ENCODE data around the gene JOSD1. TPM values are rescaled to one million over a fixed set of nuclear protein-coding genes. Genes with fewer than 3 reads are reported as not detected.
"Not testable (repeated sequence)": the region's sequence is repeated elsewhere in the genome, so short reads cannot be mapped to it uniquely, and the experiment has no call there.

The JOSD1 gene
- total RNA-seq, 4 donors from 2014 or later = 47.5 to 67.0 (median 64.6) TPM

DNA sequence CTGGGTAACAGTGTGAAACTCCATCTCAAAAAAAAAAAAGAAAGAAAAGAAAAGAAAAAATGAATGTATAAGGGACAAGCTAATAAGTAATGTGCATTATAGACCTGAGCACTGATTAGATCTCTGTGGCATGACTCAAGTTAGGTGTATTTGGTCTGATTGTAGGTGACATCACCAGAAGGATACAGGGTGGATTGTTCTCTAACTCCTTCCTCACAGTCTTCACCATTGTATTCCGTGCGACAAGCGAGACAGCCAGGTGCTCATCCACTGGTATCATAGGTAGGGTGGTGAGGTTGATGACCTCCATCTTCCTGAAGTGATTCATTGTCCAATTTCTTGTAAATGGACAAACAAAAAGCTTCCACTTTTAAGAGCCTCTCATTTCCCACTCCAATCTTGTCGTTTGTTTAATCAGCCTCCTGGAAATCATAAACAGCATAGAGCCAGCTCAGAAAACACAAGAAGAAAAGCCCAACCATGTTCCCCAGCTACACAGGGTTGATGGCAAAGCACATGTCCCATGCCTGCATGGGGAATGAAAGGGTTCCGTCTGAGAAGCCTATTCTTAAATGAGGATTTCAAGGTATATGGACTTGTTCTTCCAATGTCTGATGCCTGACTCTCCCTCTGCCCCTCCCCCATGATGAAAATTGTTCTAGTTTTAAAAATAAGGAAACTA is 50.8 kb downstream of the JOSD1 start:
- Histone ChIP-seq H3K4me1 (no peaks in the 10 kb centered on the region), H3K27ac (no peak overlapping the region), H3K36me3 (no peaks in the 10 kb centered on the region), H3K4me3 (no peak overlapping the region), H3K27me3 (no peaks in the 10 kb centered on the region), H3K9me3 (no peaks in the 10 kb centered on the region)
- no peak for ATAC-seq
- TF ChIP-seq, protein P1, sequence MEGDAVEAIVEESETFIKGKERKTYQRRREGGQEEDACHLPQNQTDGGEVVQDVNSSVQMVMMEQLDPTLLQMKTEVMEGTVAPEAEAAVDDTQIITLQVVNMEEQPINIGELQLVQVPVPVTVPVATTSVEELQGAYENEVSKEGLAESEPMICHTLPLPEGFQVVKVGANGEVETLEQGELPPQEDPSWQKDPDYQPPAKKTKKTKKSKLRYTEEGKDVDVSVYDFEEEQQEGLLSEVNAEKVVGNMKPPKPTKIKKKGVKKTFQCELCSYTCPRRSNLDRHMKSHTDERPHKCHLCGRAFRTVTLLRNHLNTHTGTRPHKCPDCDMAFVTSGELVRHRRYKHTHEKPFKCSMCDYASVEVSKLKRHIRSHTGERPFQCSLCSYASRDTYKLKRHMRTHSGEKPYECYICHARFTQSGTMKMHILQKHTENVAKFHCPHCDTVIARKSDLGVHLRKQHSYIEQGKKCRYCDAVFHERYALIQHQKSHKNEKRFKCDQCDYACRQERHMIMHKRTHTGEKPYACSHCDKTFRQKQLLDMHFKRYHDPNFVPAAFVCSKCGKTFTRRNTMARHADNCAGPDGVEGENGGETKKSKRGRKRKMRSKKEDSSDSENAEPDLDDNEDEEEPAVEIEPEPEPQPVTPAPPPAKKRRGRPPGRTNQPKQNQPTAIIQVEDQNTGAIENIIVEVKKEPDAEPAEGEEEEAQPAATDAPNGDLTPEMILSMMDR (IDR thresholded peaks at IDR 0.05) = no peak
- TF ChIP-seq POLR2A (IDR thresholded peaks at IDR 0.05) = no peak
- no peak for TF ChIP-seq POLR2AphosphoS5 (IDR thresholded peaks at IDR 0.05)
- TF ChIP-seq EP300 (IDR thresholded peaks at IDR 0.05) = no peak
- WGBS, 2 donors (ENCODE audit: low coverage in 1 of 2) = 71 to 83% methylated on average over 5 of the region's 5 CpGs

DNA sequence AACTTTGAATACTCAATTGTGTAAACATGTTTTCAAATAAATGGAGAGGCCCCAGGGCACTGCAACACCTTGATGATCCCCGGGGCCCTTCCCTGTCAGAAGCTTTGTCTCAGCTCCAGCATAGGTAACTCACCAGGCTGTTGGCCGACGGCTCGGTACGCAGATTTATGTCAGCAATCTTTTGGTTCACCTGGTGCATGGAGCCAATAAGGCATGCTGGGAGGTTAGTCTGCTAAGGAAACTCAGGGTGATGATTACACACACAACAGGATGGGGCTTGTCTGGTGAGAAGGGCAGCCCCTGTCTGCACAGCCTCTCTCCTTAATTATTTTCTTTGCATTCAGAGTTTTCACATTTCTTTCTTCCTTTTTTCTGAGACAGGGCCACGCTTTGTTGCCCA is 55.3 kb downstream of the JOSD1 start:
- ATAC-seq = no peak
- 92 to 100% methylated on average over 1 to 6 of the region's 6 CpGs for WGBS, 2 donors (ENCODE audit: low coverage in 1 of 2)

DNA sequence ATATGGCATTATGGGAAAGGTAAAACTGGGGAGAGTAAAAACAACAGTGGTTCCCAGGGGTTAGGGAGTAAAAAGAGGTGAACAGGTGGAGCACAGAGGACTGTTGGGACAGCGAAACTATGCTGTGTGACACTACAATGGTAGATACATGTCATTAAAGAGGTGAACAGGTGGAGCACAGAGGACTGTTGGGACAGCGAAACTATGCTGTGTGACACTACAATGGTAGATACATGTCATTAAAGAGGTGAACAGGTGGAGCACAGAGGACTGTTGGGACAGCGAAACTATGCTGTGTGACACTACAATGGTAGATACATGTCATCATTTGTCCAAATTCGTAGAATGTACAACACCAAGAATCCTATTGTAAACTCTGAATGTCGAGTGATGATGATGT is 56.5 kb downstream of the JOSD1 start:
- not testable (repeated sequence) for H3K4me3 ChIP-seq, H3K9me3 ChIP-seq, H3K27me3 ChIP-seq, H3K4me1 ChIP-seq, H3K27ac ChIP-seq, H3K36me3 ChIP-seq
- WGBS, 2 donors (ENCODE audit: low coverage in 1 of 2) = 91 to 93% methylated on average over 5 of the region's 5 CpGs
- peak; percentile 87 for ATAC-seq

More for the DNA sequence above, 55.3 kb downstream of the JOSD1 start:
- TF ChIP-seq POLR2A (IDR thresholded peaks at IDR 0.05) = no peak
- TF ChIP-seq EP300 (IDR thresholded peaks at IDR 0.05) = no peak
- TF ChIP-seq POLR2AphosphoS5 (IDR thresholded peaks at IDR 0.05) = no peak
- TF ChIP-seq, protein P1 (IDR thresholded peaks at IDR 0.05) = no peak
- no peaks in the 10 kb centered on the region for H3K4me1 ChIP-seq
- no peak overlapping the region for H3K4me3 ChIP-seq
- no peaks in the 10 kb centered on the region for H3K9me3 ChIP-seq
- no peak overlapping the region for H3K27ac ChIP-seq
- H3K36me3 ChIP-seq = no peaks in the 10 kb centered on the region
- no peaks in the 10 kb centered on the region for H3K27me3 ChIP-seq

DNA sequence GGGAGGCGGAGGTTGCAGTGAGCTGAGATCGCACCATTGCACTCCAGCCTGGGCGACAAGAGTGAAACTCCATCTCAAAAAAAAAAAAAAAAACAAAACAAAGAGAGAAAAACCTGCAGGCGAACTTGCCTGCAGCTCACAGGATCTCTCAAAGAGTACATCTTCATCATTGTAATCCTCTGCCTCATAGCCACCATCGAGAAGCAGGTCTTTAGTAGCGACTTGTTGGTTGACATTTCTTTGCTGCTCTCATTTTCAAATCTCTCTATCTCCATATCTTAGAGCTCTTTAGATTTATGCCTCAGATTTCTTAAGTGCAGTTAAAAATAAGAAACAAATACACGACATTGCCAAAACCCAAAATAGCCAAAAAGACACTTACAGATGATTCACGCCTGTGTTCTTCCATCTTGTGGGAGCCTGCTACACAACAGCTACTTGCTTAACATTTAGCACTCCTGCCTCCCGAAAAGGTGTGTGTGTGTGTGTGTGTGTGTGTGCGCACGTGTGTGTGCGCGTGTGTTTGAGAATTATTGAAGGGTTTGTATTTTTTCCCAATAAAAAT is 59.2 kb downstream of the JOSD1 start:
- no peaks in the 10 kb centered on the region for H3K27me3 ChIP-seq
- H3K4me3 ChIP-seq = no peak overlapping the region
- H3K9me3 ChIP-seq = no peaks in the 10 kb centered on the region
- no peaks in the 10 kb centered on the region for H3K4me1 ChIP-seq
- WGBS, 2 donors (ENCODE audit: low coverage in 1 of 2) = 91 to 92% methylated on average over 8 to 12 of the region's 13 CpGs
- no peak overlapping the region for H3K27ac ChIP-seq
- ATAC-seq = no peak
- TF ChIP-seq, protein P1 (IDR thresholded peaks at IDR 0.05) = no peak
- TF ChIP-seq EP300 (IDR thresholded peaks at IDR 0.05) = no peak
- TF ChIP-seq POLR2AphosphoS5 (IDR thresholded peaks at IDR 0.05) = no peak
- peaks cover 0 to 6% of the 10 kb centered on the region in 2 donors for H3K36me3 ChIP-seq

DNA sequence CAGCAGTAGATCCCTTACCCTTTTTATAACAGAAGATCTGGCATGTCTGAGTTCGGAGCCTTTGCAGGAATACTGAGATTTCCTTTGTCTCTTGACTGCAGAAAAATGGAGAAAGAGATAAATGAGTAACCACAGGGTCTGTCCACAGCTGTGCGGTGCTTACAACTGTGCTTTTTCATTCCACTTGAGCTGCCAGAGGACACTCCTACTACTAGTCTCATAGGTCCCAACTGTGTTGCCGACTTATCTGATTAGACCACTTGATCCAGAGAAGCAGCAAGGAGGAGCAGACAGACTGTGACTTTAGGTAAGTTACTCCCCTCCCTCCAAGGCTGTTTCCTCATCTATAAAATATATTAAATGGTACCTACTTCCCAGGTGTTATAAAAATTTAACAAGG is 62.0 kb downstream of the JOSD1 start:
- no peak for ATAC-seq
- no peak for TF ChIP-seq POLR2AphosphoS5 (IDR thresholded peaks at IDR 0.05)
- TF ChIP-seq EP300 (IDR thresholded peaks at IDR 0.05) = no peak
- TF ChIP-seq, protein P1 (IDR thresholded peaks at IDR 0.05) = no peak
- TF ChIP-seq POLR2A (IDR thresholded peaks at IDR 0.05) = no peak
- WGBS, 2 donors (ENCODE audit: low coverage in 1 of 2) = 30 to 55% methylated on average over 3 of the region's 3 CpGs

More for the DNA sequence above, 62.0 kb downstream of the JOSD1 start:
- Histone ChIP-seq H3K4me1 (no peaks in the 10 kb centered on the region), H3K36me3 (peaks cover 0 to 14% of the 10 kb centered on the region in 2 donors), H3K27me3 (no peaks in the 10 kb centered on the region), H3K4me3 (no peak overlapping the region), H3K27ac (no peak overlapping the region), H3K9me3 (no peaks in the 10 kb centered on the region)

Data from gastroesophageal sphincter (tissue), 4 donors.